H1 (cell line): ENCODE data around the gene ADNP. TPM values are rescaled to one million over a fixed set of nuclear protein-coding genes. Genes with fewer than 3 reads are reported as not detected.

Experiments
- CTCF ChIA-PET: fragments of 300-600 bp; sonication (Branson Sonifier 250); formaldehyde crosslinking; loops from one replicate; lab custom pipeline; 2021; ENCODE audit not compliant: partially characterized antibody; lab: Charles Lee
- POLR2A ChIA-PET: fragments of 300-600 bp; sonication (Branson Sonifier 250); formaldehyde crosslinking; loops from one replicate; lab custom pipeline; 2021; ENCODE audit warnings: inconsistent platforms; ENCODE audit not compliant: partially characterized antibody; lab: Charles Lee
- DNase-seq, 2 experiments: peaks; one replicate each; pipeline versions ENCODE4 v3.0.0 to v3.0.0-alpha.2; 2010 to 2022; ENCODE audit warnings: low spot score in 2 of 2, low read depth in 1 of 2, mixed read lengths in 1 of 2
- FAIRE-seq: peaks from 2 replicates; lab custom pipeline; 2011; peaks lifted over from hg19 to GRCh38; lab: Jason Lieb, UNC
- H2AFZ ChIP-seq: 2 replicates; pipeline ENCODE4 v1.8.1; 2012; ENCODE audit warnings: low read length, inconsistent platforms
- H2AK5ac ChIP-seq: 2 replicates; pipeline ENCODE4 v1.6.1; 2013; ENCODE audit warnings: low read depth, low read length
- H2BK120ac ChIP-seq: replicated peaks from 2 replicates; pipeline ENCODE3; 2013; ENCODE audit warnings: low read depth, low read length, inconsistent platforms
- H2BK12ac ChIP-seq: 2 replicates; pipeline ENCODE4 v1.6.1; 2013; ENCODE audit warnings: low read depth, low read length
- H2BK15ac ChIP-seq: 2 replicates; pipeline ENCODE4 v1.6.1; 2013; ENCODE audit warnings: low read length
- H2BK20ac ChIP-seq: 2 replicates; pipeline ENCODE4 v1.6.1; 2013; ENCODE audit warnings: low read length
- H2BK5ac ChIP-seq: 2 replicates; pipeline ENCODE4 v1.6.1; 2013; ENCODE audit warnings: low read depth, low read length
- H3K14ac ChIP-seq: 2 replicates; pipeline ENCODE4 v1.6.1; 2013; ENCODE audit warnings: inconsistent platforms; ENCODE audit not compliant: insufficient read length
- H3K18ac ChIP-seq: 2 replicates; pipeline ENCODE4 v1.6.1; 2013; ENCODE audit warnings: low read length; ENCODE audit errors: extremely low read depth
- H3K23ac ChIP-seq: 2 replicates; pipeline ENCODE4 v1.6.1; 2013; ENCODE audit warnings: inconsistent platforms; ENCODE audit not compliant: insufficient read length
- H3K23me2 ChIP-seq: 2 replicates; pipeline ENCODE4 v1.6.1; 2013; ENCODE audit warnings: low read depth, low read length
- H3K27ac ChIP-seq: 2 replicates; pipeline ENCODE4 v1.6.1; 2011; ENCODE audit warnings: low read depth, low read length, inconsistent platforms
- H3K27me3 ChIP-seq, 4 experiments: replicated peaks in 1 of 4; 1 replicate in 1 of 4; 2 replicates in 3 of 4; pipeline versions ENCODE4 v1.6.1 to v1.8.1; 2011 to 2013; ENCODE audit warnings: low read length in 3 of 4, mild to moderate bottlenecking in 3 of 4, inconsistent platforms in 2 of 4, mixed read lengths in 2 of 4, moderate library complexity in 1 of 4; ENCODE audit not compliant: control insufficient read depth in 3 of 4, insufficient read depth in 3 of 4; ENCODE audit errors: extremely low read depth in 1 of 4
- H3K36me3 ChIP-seq, 4 experiments: 2 replicates each; pipeline versions ENCODE4 v1.6.1 to v1.8.1; 2011 to 2013; ENCODE audit warnings: mild to moderate bottlenecking in 4 of 4, low read length in 3 of 4, moderate library complexity in 2 of 4, control low read depth in 1 of 4, inconsistent platforms in 1 of 4; ENCODE audit not compliant: insufficient read depth in 4 of 4, control insufficient read depth in 2 of 4
- H3K4ac ChIP-seq: replicated peaks from 2 replicates; pipeline ENCODE3; 2013; ENCODE audit warnings: low read length, low read depth, mixed read lengths, inconsistent platforms; ENCODE audit not compliant: insufficient read length
- H3K4me1 ChIP-seq, 4 experiments: replicated peaks in 1 of 4; 1 replicate in 1 of 4; 2 replicates in 3 of 4; pipeline versions ENCODE4 v1.6.1 to v1.8.1; 2011 to 2013; ENCODE audit warnings: low read length in 3 of 4, inconsistent platforms in 2 of 4, mixed read lengths in 1 of 4; ENCODE audit not compliant: insufficient read depth in 4 of 4, control insufficient read depth in 3 of 4
- H3K4me2 ChIP-seq, 2 experiments: 2 replicates each; pipeline versions ENCODE4 v1.6.1 to v1.8.1; 2011 to 2013; ENCODE audit warnings: low read depth in 2 of 2, low read length in 2 of 2, control low read depth in 1 of 2, inconsistent platforms in 1 of 2, mild to moderate bottlenecking in 1 of 2; ENCODE audit not compliant: insufficient read depth in 1 of 2
- H3K4me3 ChIP-seq, 4 experiments: fragments of 200-600, 300-600 bp in 1 of 4; sonication (generic), shearing (Covaris generic), sonication (Bioruptor Twin) in 1 of 4; 2 replicates each; pipeline versions ENCODE4 v1.5.1 to v1.8.1; 2011 to 2016; ENCODE audit warnings: low read length in 4 of 4, low read depth in 3 of 4, control low read depth in 2 of 4, inconsistent platforms in 2 of 4, mild to moderate bottlenecking in 2 of 4, mixed read lengths in 1 of 4, moderate library complexity in 1 of 4; ENCODE audit not compliant: insufficient read depth in 2 of 4; ENCODE audit errors: extremely low read depth in 1 of 4
- H3K56ac ChIP-seq: replicated peaks from 2 replicates; pipeline ENCODE3; 2013; ENCODE audit warnings: low read depth, mild to moderate bottlenecking, mixed read lengths, low read length, inconsistent platforms; ENCODE audit not compliant: insufficient read length
- H3K79me1 ChIP-seq: 2 replicates; pipeline ENCODE4 v1.6.1; 2013; ENCODE audit warnings: low read depth, low read length, control low read depth
- H3K79me2 ChIP-seq, 2 experiments: 2 replicates each; pipeline versions ENCODE4 v1.6.1 to v1.8.1; 2012 to 2013; ENCODE audit warnings: low read length in 2 of 2, mild to moderate bottlenecking in 2 of 2, inconsistent platforms in 1 of 2; ENCODE audit not compliant: insufficient read depth in 2 of 2, control insufficient read depth in 1 of 2
- H3K9ac ChIP-seq, 4 experiments: replicated peaks in 1 of 4; 1 replicate in 1 of 4; 2 replicates in 3 of 4; pipeline versions ENCODE4 v1.6.1 to v1.8.1; 2011 to 2013; ENCODE audit warnings: low read depth in 3 of 4, low read length in 3 of 4, control low read depth in 2 of 4, mild to moderate bottlenecking in 2 of 4, moderate library complexity in 2 of 4, inconsistent platforms in 1 of 4; ENCODE audit errors: extremely low read depth in 1 of 4
- H3K9me3 ChIP-seq, 2 experiments: 2 replicates each; pipeline versions ENCODE4 v1.6.1 to v1.8.1; 2012 to 2013; ENCODE audit warnings: mild to moderate bottlenecking in 2 of 2, moderate library complexity in 2 of 2, control low read depth in 1 of 2, inconsistent platforms in 1 of 2, low read depth in 1 of 2, low read length in 1 of 2, mixed read lengths in 1 of 2; ENCODE audit not compliant: insufficient read depth in 2 of 2
- H4K20me1 ChIP-seq, 2 experiments: replicated peaks in 1 of 2; 2 replicates each; pipeline versions ENCODE3 to v1.8.1; 2011 to 2013; ENCODE audit warnings: inconsistent platforms in 2 of 2, low read length in 2 of 2, mild to moderate bottlenecking in 1 of 2; ENCODE audit not compliant: insufficient read depth in 2 of 2, control insufficient read depth in 1 of 2
- H4K5ac ChIP-seq: 2 replicates; pipeline ENCODE4 v1.6.1; 2013; ENCODE audit warnings: low read length, low read depth, mixed read lengths, inconsistent platforms; ENCODE audit not compliant: insufficient read length
- H4K8ac ChIP-seq: 2 replicates; pipeline ENCODE4 v1.8.0; 2013; ENCODE audit warnings: mild to moderate bottlenecking, moderate library complexity, low read length, inconsistent platforms; ENCODE audit not compliant: insufficient read depth; ENCODE audit errors: extremely low read depth
- H4K91ac ChIP-seq: replicated peaks from 2 replicates; pipeline ENCODE3; 2013; ENCODE audit warnings: low read length, mixed read lengths, inconsistent platforms; ENCODE audit not compliant: insufficient read length
- CBX5 ChIP-seq: fragments of 300-800, 300-1000 bp; sonication (generic); IDR thresholded peaks from 2 replicates; pipeline ENCODE4 v1.7.1; 2016; ENCODE audit warnings: antibody characterized with exemption, low read length, low read depth
- CTCF ChIP-seq, 3 experiments: IDR thresholded peaks; 1 replicate in 2 of 3; 2 replicates in 1 of 3; pipeline versions ENCODE4 v1.5.1 to v1.6.1; 2011; ENCODE audit warnings: low read length in 3 of 3, mild to moderate bottlenecking in 3 of 3, inconsistent platforms in 2 of 3, low read depth in 1 of 3, moderate library complexity in 1 of 3; ENCODE audit not compliant: insufficient read depth in 1 of 3; ENCODE audit errors: control extremely low read depth in 1 of 3
- GTF2F1 ChIP-seq: IDR thresholded peaks from 2 replicates; pipeline ENCODE4 v1.6.1; 2012; ENCODE audit warnings: low read depth, low read length, improper control_type of control experiment, borderline replicate concordance
- KDM4A ChIP-seq: IDR thresholded peaks from one replicate; pipeline ENCODE4 v1.7.1; 2012; ENCODE audit warnings: low read depth, mild to moderate bottlenecking, moderate library complexity, low read length, inconsistent platforms; ENCODE audit not compliant: severe bottlenecking
- RNF2 ChIP-seq: fragments of 200-900, 300-1000 bp; sonication (generic); IDR thresholded peaks from 2 replicates; pipeline ENCODE4 v1.7.1; 2016; ENCODE audit warnings: borderline replicate concordance, low read depth, mild to moderate bottlenecking, antibody characterized with exemption, low read length; ENCODE audit not compliant: poor library complexity, severe bottlenecking; ENCODE audit errors: missing control alignments
- SIX5 ChIP-seq: IDR thresholded peaks from 2 replicates; pipeline ENCODE4 v1.6.1; 2011; ENCODE audit warnings: mild to moderate bottlenecking, low read depth, low read length
- WGBS, 2 experiments: shearing (Covaris generic) in 1 of 2; methylation state at CpG; one replicate each; pipeline versions ENCODE4 v1.1.6 to v1.1.7; 2013 to 2015; ENCODE audit warnings: low lambda C conversion rate in 2 of 2, mixed read lengths in 2 of 2, inconsistent platforms in 1 of 2, low coverage in 1 of 2, missing lambda C conversion rate in 1 of 2; ENCODE audit not compliant: insufficient replicate concordance in 2 of 2, insufficient coverage in 1 of 2, insufficient read length in 1 of 2; ENCODE audit errors: extremely low coverage in 1 of 2, missing lambda C conversion rate in 1 of 2; 5-methylcytosine and 5-hydroxymethylcytosine counted together
- polyA plus RNA-seq, 7 experiments: library from polyadenylated mRNA; depleted of rRNA in 3 of 7; stranded (reverse) in 5 of 7; unstranded in 2 of 7; fragments of >200 nt in 5 of 7; fragments of 200-250 nt in 2 of 7; gene quantifications; 1 replicate in 5 of 7; 2 replicates in 1 of 7; 4 replicates in 1 of 7; pipeline versions ENCODE4 v1.2.1 to v1.2.3, GENCODE V29; 2011 to 2013; ENCODE audit warnings: missing spikeins in 2 of 7, mixed read lengths in 2 of 7
- total RNA-seq: library from RNA; stranded (reverse); fragmentation: NEBNext Ultra II Directional; extraction: Animal tissue kit (Norgen Biotek cat#: 25700); gene quantifications from 2 replicates; pipeline ENCODE4 v1.2.1, GENCODE V29; 2021

Gene ADNP
- total and polyA plus RNA-seq, 2 of the 8 experiments (the other 6 are each of a cell fraction or from before 2014, with no cell fraction given), result 31.6 to 123 TPM

DNA sequence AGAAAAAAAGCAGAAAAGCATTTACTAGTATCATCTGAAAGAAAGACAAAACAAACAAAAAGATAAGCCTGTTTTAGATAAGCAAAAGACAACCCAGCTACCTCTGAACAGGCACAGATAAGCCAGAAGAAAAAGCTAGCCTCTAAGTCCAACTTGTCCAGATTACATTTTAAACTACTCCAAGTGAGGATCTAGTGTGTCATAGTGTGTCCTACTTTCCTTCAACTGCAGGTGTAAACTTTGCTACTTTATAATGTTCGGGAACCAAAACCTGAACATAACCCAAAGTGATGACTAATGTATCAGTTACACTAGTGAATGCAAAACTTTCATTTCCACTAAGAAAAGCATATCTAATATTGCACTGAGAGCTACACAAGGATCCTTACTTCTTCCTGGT, 19.5 kb downstream of the ADNP start:
- H4K8ac ChIP-seq, result no peak overlapping the region
- CTCF ChIA-PET, result interaction anchor here (0.7 to 1.4 kb wide), 6 partner anchors 9 to 276 kb away, joined by 3 to 7 read pairs (median 4); no protein-coding TSS in a partner anchor
- FAIRE-seq (no peak), DNase-seq (no peak)
- no peak overlapping the region for H3K4me3 ChIP-seq
- H2BK20ac ChIP-seq, result no peak overlapping the region
- H2BK5ac ChIP-seq, result no peak overlapping the region
- POLR2A ChIA-PET, result interaction anchor here (2.5 to 13.0 kb wide), 2 partner anchors 12 to 14 kb away, joined by 13 to 206 read pairs; partner anchors contain the start of gene ADNP
- no peak overlapping the region for H3K56ac ChIP-seq
- no peak overlapping the region for H3K4me2 ChIP-seq
- H2AFZ ChIP-seq, result no peak overlapping the region
- H4K91ac ChIP-seq, result no peak overlapping the region
- no peaks in the 10 kb centered on the region for H3K9me3 ChIP-seq
- peaks cover 0 to 17% (median 2%) of the 10 kb centered on the region in 4 experiments; a peak in 4 of 8 replicates for H3K36me3 ChIP-seq
- H3K9ac ChIP-seq, result no peak overlapping the region
- H2AK5ac ChIP-seq, result no peak overlapping the region
- H3K23ac ChIP-seq, result no peak overlapping the region
- no peak for TF ChIP-seq SIX5
- TF ChIP-seq RNF2, result no peak
- TF ChIP-seq CTCF (IDR thresholded peaks at IDR 0.05; ENCODE audit: control extremely low read depth in 1 of 3, insufficient read depth in 1 of 3, low read depth in 1 of 3, low read length in 3 of 3), result no peak
- no peak for TF ChIP-seq CBX5
- TF ChIP-seq GTF2F1, result no peak
- TF ChIP-seq KDM4A, result no peak
- H2BK120ac ChIP-seq, result no peak overlapping the region
- peaks cover 72 to 100% of the 10 kb centered on the region in 2 experiments for H3K79me2 ChIP-seq
- H2BK12ac ChIP-seq, result no peak overlapping the region
- H3K23me2 ChIP-seq, result no peaks in the 10 kb centered on the region
- H3K18ac ChIP-seq, result no peak overlapping the region
- H2BK15ac ChIP-seq, result no peak overlapping the region
- no peak overlapping the region for H3K27ac ChIP-seq
- H3K27me3 ChIP-seq, result no peaks in the 10 kb centered on the region
- no peak overlapping the region for H3K14ac ChIP-seq
- H3K4me1 ChIP-seq, result peaks cover 0 to 9% (median 2%) of the 10 kb centered on the region in 4 experiments; a peak in 3 of 7 replicates
- H4K5ac ChIP-seq, result no peak overlapping the region
- H4K20me1 ChIP-seq, result peaks cover 44 to 58% of the 10 kb centered on the region in 2 experiments
- H3K79me1 ChIP-seq, result 0 out of 2 replicates have a peak, but pooled peaks cover 2% of the 10 kb centered on the region
- no peak overlapping the region for H3K4ac ChIP-seq
- WGBS, 2 experiments, result 96% methylated on average over 1 of the region's 1 CpG; no CpG with 5 or more reads in 1 of the 2 experiments
